GM12892 (cell line): ENCODE measurements around the gene ERGIC1.

Source experiments
- DNase-seq: peaks from one replicate; pipeline ENCODE4 v3.0.0; 2011; ENCODE audit not compliant: insufficient read length
- FAIRE-seq: peaks from 2 replicates; lab custom pipeline; 2011; peaks lifted over from hg19 to GRCh38; lab: Jason Lieb, UNC
- POLR2A ChIP-seq: IDR thresholded peaks from 2 replicates; pipeline ENCODE4 v1.6.1; 2011; ENCODE audit warnings: low read depth, low read length, control low read depth
- POLR2AphosphoS5 ChIP-seq: IDR thresholded peaks from 2 replicates; pipeline ENCODE4 v1.6.1; 2011; ENCODE audit warnings: low read depth, low read length, control low read depth
- TAF1 ChIP-seq: IDR thresholded peaks from 2 replicates; pipeline ENCODE4 v1.6.1; 2011; ENCODE audit warnings: low read depth, mild to moderate bottlenecking, control low read depth, low read length, borderline replicate concordance

ERGIC1 gene

DNA sequence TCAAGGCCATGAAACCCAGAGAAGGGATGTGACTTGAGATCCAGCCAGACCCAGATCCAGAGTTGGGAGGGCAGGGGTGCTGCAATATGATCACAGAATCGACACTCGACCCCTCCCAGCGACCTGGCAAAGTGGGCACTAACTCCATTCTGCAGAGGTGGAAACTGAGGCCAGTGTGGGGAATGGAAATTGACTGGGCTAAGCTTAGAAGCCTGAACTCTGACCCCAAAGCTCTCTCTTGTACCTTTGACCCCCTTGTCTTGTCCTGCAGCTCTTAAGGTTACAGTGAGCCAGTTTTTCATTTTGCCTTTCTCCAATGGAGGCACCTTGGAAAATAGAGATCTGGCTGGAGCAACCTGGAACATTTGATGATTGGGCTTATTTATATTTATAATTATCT lies 14.5 kb upstream of the ERGIC1 start:
- TF ChIP-seq POLR2A, result no peak
- no peak for TF ChIP-seq POLR2AphosphoS5
- TF ChIP-seq TAF1, result no peak
- DNase-seq (no peak), FAIRE-seq (no peak)

DNA sequence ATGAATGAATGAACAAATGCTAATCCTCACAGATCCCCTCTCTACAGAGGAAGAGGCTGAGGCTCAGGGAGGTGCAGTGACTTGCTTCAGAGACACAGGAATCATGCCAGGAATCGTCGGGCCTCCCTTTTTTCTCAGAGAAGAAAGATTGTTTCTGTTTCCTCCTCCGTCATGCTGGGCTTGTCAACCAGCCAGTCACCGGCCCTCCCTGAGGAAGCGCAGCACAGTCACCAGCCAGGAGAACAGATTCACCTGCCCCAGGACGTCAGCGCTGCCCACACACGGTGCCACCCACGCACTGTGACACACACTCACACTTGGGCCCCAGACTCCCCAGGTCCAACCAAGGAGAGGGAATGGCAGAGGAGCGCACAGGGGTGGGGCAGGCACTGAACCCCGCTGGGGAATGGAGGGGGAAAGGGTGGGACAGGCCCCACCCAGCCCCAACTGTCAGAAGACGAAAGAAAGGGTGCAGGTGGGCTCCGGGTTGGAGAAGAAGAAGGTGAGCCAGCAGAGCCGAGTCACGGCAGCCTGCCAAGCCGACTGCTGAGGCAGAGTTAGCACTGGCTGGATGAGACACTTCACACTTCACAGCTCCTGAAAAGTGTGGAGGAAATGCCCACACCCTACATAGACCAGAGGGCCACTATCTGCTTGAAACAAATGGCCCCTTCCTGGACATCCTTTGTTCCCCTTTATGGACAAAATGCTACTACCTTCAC lies 13.8 kb upstream of the ERGIC1 start:
- no peak for FAIRE-seq
- TF ChIP-seq POLR2A (no peak), POLR2AphosphoS5 (no peak), TAF1 (no peak)
- DNase-seq, result no peak

DNA sequence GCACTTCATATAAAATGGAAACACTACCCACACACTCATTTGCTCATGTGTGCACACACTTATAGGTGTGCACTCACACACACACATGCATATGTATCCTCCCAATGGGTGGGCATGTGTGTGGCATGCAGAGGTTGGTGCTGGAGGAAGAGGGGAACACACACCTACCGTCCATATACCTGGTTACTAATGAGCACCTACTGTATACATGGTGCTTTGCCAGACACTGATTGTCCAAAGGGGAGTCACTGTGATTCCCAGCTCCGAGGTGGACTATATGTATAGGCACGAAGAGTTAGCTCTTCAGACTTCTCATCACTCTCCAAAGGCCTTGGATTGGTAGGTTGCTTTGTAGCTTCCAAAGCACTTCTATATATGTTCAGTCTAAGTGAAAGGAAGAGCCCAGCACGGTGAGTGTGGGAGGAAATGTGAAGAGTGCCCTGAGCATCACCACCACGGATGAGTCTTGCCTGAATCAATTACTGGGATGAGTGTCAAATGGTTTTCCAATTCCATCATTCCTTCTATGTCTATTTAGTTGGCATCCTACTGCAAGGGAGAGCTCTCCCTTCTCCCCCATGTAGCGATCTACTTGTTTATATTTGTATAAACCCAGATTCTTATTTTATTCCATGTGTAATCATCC lies 12.6 kb upstream of the ERGIC1 start:
- DNase-seq (no peak), FAIRE-seq (no peak)
- TF ChIP-seq TAF1 (no peak), POLR2AphosphoS5 (no peak), POLR2A (no peak)

DNA sequence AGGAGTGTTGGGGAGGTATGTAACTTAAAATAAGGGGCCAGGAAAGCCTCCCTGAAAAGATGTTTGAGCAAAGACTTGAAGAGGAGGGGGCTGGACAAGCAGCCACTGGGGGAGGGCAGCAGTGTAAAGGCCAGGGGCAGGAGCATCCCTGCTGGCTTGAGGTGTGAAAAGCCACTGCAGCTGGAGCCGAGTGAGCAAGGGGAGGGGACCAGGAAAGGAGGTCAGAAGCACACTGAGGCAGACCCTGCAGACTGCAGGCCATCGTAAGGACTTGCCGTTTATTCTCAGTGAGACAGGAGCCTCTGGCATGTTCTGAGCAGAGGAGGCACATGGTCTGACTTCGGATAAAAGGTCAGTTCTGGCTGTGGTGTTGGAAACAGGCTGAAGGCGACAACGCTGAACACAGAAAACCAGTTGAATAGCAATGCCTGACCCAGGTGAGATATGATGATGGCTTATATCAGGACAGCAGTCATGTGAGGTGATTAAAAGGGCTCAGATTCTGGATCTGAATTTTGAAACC lies 10.2 kb upstream of the ERGIC1 start:
- no peak for DNase-seq
- no peak for FAIRE-seq
- TF ChIP-seq TAF1 (no peak), POLR2A (no peak), POLR2AphosphoS5 (no peak)

DNA sequence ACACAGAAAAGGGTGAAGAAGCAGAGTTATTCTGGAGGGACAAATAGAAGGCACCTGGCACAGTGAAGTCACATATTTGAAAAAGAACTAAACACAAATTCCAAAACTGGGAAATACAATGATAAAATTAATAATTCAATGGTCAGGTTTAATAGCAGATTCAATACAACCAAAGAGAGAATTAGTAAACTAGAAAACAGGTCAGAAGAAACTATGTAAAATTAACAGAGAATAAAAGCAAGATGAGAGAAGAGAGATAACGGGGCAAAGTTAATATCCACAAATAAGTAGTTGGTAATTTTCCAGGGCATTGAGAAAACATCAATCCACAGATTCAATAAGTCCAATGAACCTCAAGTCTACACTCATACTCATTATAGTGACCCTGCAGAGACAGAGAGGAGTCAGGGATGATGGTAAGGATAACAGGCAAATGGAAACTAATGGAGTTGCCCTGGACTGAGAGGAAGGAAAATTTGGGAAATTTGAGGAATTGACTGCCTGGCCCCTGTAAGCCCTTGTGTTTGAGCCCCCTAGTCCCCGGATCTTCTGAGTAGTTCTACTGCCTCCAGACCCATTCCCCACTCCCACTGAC lies 8.3 kb upstream of the ERGIC1 start:
- no peak for DNase-seq
- no peak for TF ChIP-seq POLR2AphosphoS5
- no peak for TF ChIP-seq TAF1
- no peak for TF ChIP-seq POLR2A
- no peak for FAIRE-seq

DNA sequence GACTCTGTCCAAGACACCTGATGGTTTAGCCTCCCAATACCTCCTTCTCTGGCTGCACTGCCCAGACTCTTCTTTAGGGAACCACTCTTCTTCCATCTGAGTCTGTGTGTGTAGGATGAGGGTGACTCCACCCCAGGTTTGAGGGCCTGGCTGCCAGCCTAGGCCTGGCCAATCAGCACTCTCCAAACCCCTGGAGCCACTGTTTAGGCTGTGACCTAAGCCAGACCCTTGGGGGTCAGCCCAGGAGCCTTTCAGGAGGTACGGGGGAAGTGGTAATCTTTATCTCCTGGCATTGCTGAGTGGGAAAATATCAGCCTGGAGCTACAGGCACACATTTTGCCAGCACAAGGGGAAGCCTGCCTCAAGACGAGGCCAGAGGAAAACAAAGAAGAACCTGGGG lies 6.2 kb upstream of the ERGIC1 start:
- FAIRE-seq (no peak), DNase-seq (no peak)
- TF ChIP-seq POLR2AphosphoS5 (no peak), TAF1 (no peak), POLR2A (no peak)

DNA sequence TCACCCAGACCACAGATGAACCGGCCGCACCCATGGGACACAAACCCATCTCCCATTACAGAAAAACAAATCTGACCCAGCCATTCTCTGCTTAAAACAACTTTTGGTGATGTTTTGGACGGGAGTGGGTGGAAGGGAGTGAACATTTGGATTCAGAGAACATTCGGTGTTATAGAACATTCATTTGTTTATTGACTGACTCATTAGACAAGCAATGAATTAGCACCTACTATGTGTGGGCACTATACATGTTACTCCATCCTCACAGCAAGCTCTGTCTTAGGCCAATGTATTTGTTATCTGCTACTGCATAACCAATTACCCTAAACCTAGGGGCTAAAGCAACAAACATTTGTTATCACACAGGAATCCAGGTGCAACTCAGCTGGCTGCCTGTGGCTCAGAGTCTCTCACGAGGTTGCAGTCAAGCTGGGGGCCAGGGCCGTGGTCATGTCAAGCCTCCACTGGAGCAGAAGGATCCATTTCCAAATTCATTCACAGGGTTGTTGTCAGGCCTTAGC lies 5.1 kb upstream of the ERGIC1 start:
- TF ChIP-seq POLR2A, result no peak
- TF ChIP-seq POLR2AphosphoS5, result no peak
- TF ChIP-seq TAF1, result no peak
- DNase-seq (no peak), FAIRE-seq (no peak)

DNA sequence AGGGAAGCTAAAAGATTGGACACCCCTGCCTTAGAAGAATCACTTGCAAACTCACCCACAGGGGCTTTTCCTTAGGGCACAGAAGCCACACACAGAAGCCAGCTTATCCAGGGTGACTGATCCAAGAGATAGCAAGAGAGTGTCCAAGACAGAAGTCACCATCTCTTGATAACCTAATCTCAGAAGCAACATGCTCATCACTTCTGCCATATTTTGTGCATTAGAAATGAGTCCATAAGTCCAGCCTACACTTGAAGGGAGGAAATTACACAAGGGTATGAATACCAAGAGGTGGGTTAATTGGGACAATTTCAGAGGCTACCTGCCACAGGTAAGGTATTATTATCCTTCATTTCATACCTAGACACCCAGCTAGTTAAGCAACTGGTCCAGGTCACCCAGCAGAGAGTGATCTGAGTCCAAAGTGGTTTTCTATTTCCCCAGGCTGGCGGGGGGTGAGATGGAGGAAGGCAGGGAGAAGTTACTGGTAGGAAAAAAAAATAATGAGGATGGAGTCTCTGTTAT lies 3.7 kb upstream of the ERGIC1 start:
- DNase-seq, result no peak
- no peak for FAIRE-seq
- TF ChIP-seq POLR2A, result no peak
- no peak for TF ChIP-seq POLR2AphosphoS5
- no peak for TF ChIP-seq TAF1

DNA sequence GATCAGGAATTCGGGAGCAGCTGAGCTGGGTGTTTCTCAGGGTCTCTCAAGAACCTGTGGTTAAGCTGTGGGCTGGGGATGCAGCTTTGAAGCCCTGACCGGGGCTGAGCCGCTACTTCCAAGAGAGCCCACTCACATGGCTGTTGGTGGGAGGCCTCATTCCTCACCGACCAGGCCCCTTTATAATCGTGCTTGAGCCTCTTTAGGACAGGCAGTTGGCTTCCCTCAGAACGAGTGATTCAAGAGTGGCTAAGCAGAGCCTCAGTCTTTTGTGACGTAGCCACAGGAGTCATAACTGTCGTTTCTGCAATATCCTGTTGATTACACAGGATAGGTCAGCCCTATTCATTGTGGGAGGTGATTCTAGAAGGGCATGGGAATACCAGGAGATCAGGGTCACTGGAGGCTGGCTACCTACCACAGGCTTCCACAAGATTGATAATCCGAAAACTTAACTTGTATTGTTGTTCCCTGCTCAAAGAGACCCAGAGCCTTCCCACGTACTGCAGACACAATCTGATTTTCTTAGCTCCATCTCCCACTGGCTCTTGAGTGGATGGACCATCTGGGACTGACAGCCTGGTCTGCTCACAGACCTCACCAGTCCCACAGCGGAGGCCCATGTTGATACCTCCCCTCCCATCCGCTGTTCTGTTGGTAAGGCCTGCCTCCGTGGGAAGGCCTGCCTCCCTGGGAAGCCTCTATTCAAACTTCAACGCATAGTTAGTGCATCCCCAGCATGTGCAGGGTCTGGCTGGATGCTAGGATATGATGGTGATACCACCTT lies 3.0 kb upstream of the ERGIC1 start:
- TF ChIP-seq POLR2AphosphoS5 (no peak), POLR2A (no peak), TAF1 (no peak)
- FAIRE-seq (no peak), DNase-seq (no peak)

DNA sequence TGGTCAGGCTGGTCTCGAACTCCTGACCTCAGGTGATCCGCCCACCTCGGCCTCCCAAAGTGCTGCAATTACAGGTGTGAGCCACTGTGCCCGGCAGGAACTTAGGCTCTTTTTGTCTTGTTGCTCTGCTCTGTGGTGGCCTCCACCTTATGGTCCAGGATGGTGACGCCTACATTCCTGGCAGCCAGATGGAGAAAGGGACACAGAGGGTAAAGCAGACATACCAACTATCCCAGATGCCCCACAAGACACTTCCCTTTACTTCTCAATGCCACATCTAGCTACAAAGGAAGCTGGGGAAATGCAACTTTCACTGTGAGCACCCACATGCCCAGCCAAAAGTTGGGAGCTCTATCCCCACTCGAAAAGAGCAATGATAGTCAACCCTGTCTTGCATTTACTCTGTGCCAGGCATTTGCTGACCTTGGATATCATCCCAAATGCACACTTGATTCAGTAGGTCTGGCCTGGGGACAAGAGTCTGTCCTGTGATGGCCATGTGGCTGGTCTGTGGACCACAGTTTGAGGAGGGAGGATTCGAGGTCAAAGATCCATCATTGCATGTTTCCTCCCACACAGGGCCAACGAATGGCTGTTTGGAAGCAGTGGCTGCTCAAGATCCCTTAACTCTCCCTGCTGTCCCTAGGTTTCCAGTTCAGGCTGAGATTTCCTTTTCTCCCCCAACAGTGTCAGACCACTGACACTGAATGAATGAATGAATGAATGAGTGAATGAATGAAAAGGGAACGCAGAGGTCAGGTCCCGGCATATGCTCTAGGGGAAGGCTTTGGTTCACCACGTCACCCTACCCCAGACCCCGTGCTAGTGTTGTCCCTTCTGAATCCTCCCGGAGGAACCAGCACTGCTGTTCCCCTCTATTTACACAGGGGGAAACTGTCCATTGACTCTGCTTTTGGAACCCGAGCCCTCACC lies 1.4 kb upstream of the ERGIC1 start:
- FAIRE-seq (no peak), DNase-seq (no peak)
- no peak for TF ChIP-seq TAF1
- TF ChIP-seq POLR2AphosphoS5, result no peak
- TF ChIP-seq POLR2A, result no peak
